Naive B cell (primary cell): ENCODE data around the gene SIRPB2. TPM values are rescaled to one million over a fixed set of nuclear protein-coding genes. Genes with fewer than 3 reads are reported as not detected.

Experiments
- polyA plus RNA-seq, 6 donors: library from polyadenylated mRNA; unstranded; fragments of 300-500 nt; fragmentation: Illumina TruSeq; gene quantifications; one replicate each; pipeline ENCODE4 v1.2.3, GENCODE V29; 2021; ENCODE audit warnings: low read depth in 6 of 6

Gene SIRPB2
- polyA plus RNA-seq, 6 donors from 2014 or later = 0.18 to 0.36 (median 0.22) TPM; not detected in 2

Other genes starting within 250 kb of the SIRPB2 start
- gene SNPH, start 225.1 kb downstream of the SIRPB2 start, polyA plus RNA-seq = under 1 TPM in 5 of 6 donors, not detected in 1; 0.31 to 0.37 (median 0.35) TPM
- 1 to 10 TPM in 2 of 6 donors, under 1 TPM in 3, not detected in 1; 0.60 to 1.4 (median 0.96) TPM for gene SDCBP2, start 162.3 kb downstream of the SIRPB2 start, polyA plus RNA-seq
- gene FKBP1A, start 98.4 kb downstream of the SIRPB2 start, polyA plus RNA-seq = 10 to 100 TPM; 56.4 to 80.3 (median 66.4) TPM
- gene NSFL1C, start 24.6 kb downstream of the SIRPB2 start, polyA plus RNA-seq = 100 to 1,000 TPM; 108 to 134 (median 123) TPM
- not detected for gene SIRPD, start 66.3 kb upstream of the SIRPB2 start, polyA plus RNA-seq
- 1 to 10 TPM in 3 of 6 donors, under 1 TPM in 2, not detected in 1; 0.45 to 2.0 (median 1.9) TPM for gene SIRPB1, start 128.6 kb upstream of the SIRPB2 start, polyA plus RNA-seq
- 1 to 10 TPM in 2 of 6 donors, under 1 TPM in 2, not detected in 2; 0.22 to 1.3 (median 0.85) TPM for gene SIRPG, start 166.4 kb upstream of the SIRPB2 start, polyA plus RNA-seq